HG02642 (cell line): ENCODE results near the gene TSHZ2.

ENCODE experiments used
- ATAC-seq: cut with Tn5 transposase; IDR thresholded peaks from one replicate; pipeline ENCODE4 v1.9.1; 2021; ENCODE audit warnings: mild to moderate bottlenecking; ENCODE audit not compliant: unreplicated experiment, poor library complexity

The TSHZ2 gene

DNA sequence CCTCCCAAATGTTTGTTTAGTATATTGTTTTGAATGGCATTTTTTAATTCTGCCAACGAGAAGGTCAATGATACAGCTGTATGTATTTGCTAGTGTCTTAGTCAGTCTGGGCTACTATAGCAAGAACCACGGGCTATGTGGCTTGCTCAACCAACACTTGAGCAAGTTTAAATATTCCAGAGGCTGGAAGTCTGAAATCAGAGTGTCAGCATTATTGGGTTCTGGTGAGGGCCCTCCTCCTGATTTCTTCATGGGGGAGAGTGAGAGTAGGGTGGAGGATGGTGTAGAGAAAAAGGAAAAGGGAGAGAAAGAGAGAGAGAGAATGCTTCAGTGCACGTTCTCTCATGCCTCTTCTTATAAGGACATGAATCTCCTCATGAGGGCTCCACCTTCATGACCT lies 144.6 kb downstream of the TSHZ2 start:
- no peak for ATAC-seq

DNA sequence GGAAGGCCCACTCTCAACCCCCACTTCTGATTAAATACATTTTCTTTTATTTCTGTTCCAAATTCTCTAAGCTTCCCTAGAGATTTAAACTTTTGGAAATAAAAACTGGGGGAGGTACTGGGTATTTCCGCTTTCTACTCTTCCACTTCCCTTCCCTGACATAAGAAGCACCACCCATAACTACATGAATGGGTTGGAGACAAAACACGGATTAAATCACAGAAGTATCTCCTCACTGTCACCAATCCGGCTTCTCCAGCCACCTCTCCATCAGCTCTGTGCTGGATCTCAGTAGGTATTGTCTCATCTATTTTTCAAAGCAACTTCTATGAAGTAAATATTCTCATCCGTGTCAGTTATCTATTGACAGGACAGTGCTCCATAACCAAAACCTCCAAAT lies 150.7 kb downstream of the TSHZ2 start:
- no peak for ATAC-seq

DNA sequence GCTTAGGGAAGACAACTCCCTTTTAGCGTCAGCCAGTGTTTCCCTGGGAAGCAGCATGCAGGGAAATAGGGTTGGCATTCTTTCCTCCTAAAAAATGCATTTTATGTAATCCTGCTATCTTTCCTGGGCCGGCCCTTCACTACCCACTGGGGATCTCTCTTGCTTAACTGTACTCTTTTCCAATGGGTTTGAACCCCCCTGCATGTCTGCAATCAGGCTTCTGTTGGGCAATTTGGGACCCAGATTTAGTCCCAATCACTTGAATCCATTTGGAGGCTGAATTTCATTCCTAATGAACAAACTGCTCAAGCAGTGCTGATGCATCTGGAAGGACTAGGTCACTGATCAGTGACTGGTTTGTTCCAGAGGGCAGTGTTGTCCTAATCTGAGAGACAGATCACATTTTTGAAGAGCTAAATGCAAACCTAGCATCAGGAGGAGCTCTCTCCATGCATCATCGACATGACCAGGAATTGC lies 152.0 kb downstream of the TSHZ2 start:
- ATAC-seq, result no peak

DNA sequence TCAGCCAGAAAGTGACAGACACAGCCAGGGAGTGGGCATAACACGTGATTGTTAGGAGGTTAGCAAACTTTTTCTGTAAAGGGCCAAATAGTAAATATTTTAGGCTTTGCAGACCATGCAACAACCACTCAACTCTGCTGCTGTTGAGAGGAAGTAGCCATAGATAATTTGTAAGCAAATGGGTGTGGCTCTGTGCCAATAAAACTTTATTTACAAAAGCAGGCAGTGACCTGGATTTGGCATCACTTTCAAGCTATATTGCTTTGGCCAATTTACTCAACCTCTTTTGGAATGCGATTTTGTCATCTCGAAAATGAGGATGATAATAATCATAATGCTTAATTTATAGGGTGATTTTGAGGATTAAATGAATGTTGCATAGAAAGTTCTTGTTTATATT lies 152.6 kb downstream of the TSHZ2 start:
- ATAC-seq, result no peak

DNA sequence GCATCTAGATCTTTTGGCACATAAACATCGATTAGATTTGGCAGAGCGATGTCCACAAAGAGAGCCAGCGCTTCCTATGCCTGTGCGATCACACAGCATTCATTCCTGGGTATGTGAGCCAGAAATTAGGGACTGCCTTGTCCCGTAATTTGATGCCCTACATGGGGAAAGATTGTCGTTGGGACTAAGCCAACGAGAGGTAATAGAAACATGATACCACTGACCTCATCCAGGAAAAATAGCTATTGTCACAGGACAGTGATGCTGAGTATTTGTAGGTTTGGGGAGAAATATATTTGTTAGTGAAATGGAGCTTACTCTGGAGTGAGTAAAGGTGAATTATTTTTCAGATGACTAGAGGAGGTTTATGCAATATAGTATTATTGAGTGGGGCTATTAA lies 154.0 kb downstream of the TSHZ2 start:
- no peak for ATAC-seq

DNA sequence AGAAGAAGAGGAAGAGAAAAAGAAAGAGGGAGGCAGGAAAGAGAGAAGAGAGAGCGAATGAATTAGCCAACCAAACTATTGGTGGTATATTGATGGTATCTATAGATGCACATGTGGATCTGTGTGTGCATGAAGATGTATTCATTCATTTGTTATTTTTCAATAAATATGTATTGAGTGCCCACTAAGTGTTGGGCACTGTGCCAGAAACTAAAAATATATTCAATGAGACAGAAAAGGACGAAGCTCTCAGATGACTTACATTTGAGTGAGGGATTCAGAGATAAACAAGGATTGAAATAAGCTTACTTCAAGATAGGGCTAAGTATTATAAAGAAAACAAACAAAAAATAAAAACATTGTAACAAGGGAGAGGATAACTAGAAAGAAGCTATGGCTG lies 154.9 kb downstream of the TSHZ2 start:
- ATAC-seq, result no peak

DNA sequence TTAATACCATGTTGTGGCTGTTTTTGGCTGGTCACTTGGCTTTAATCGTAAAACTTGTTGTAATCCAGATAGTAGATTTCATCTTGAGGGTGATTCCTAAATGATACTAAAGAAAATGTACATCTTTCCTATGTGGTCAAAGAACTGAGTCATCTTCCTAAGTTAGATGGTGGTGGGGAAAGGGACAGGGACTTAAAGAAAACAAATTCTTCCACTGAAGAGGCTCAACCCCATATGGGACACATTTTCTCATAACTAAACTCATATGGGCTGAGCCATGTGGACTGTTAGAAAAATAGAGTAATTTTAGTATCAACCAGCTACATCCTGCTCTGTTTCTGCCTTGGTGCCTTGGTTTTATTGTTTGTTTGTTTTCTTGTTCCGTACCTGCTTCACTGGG lies 155.8 kb downstream of the TSHZ2 start:
- ATAC-seq, result no peak

DNA sequence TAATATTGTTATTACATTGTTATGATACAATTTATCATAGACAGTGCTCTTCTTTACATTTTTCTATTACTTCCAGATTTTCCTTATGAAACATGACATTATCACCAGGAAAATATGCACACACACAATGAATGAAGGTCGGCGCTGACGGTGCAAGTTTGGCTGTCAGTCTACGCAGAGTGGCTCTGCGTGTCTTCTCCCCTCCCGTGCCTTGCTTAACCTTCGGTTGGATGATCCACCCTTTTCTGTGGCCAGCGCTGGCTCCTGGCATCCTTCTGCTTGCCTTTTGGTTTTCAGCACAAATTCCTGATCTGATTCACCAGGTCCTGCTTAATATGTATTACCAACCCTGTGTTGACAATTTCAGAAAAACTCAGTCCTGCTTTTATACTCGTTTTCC lies 157.4 kb downstream of the TSHZ2 start:
- ATAC-seq, result no peak

DNA sequence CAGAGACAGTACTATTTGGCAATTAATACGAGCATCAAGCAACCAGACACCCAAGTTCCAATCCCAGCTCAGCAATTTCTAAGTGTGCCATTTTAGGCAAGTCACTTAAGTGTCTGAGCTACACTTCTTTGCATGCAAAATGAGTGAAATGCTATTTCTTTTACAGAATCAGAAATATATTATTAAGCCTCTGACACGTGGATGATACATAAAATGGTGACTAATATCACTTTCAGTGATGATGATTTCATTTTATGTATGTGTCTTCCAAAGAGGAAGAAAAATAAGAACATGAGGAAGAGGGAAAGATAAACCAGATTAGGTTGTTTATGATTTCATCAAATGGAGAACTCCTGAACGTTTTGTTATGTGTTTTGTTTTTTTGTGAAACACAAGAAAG lies 158.6 kb downstream of the TSHZ2 start:
- ATAC-seq, result no peak

DNA sequence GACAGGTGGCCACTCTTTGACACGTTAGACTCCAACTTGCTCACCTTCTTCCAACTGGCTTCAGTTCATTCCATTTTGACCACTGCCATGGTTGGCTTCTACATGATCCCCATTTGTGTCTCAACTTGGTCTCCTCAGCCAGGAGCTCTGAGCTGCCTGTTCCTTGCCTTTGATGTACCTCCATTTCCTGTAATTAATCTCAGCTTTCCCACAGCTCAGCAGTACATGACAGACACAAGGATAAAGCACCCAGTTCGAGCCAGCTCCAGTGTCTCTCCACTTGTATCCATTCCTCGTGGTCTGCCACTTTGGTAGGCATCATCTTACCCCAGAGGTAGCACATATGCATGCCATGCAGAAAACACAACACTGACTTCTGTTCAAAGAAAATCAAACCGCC lies 161.0 kb downstream of the TSHZ2 start:
- no peak for ATAC-seq

DNA sequence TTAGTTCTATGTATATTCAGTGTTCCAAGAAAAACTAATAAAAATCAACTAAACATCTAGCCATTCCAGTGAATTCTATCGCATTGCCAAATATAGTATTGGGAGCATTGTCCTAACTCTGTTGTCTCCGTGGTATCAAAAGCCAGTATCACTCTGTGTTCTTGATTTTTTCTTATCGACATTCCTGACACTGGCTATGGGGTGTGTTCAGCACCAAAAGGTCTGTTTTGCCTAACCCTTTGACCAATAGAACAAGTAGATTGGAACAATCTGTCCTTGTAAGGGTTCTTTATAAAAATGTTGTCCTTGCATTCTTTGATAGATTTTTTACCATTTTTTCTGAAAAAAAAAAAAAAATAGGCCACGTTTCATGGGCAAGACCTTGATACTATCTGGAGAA lies 161.5 kb downstream of the TSHZ2 start:
- ATAC-seq, result no peak

DNA sequence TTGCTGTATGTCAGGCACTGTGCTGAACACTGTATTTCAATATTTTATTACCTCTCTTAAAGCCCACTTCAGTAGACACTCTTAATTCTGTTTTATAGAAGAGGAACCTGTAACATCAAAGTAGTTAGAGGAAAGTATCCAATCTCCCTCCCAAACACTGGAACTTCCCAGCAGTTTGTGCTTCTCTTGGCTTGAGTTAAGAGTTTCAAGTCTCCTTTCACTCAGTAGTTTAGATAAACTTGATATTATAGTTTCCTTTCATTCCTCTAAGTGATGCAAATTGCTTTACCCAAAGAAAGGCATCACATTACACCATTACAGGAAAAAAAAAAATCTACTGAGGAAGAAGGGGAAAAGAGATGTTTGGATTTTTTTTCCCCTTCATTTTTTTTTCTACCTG lies 164.3 kb downstream of the TSHZ2 start:
- no peak for ATAC-seq

DNA sequence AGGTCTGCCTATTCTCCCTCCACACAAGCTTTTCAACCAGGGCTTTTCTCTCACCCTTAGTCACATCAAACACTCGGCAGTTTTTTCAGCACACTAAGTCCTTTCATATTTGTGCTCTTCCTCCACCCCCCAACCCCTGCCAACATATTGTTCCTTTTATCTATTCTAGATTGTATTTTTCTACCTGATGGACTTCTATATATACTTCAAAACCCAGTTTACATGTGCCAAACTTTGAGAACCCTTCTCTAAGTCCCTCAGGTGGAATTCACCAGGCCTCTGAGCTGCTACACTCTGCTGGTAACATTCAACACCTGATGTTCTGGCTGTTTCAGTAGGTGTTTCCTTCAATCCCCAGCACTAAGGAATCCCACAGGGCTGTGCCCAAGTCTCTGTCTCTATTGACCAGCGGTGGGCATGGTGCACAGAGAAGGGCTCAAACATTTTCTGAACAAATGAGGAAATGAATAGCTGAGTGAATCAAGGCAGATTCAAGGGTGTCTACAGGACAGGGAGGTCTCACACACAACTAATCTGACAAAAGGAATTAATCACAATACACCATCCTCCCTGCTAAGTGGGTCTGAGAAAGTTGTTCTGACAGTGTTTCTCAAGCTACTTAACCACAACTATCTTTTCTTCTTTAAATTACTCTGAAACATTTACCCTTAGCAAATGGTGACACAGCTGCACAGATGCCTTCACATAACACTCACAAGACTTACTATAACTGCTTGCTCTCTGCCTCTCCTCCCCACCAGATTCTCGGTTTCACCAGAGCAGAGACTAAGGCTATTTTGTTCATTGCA lies 166.5 kb downstream of the TSHZ2 start:
- peak; percentile 93 for ATAC-seq

DNA sequence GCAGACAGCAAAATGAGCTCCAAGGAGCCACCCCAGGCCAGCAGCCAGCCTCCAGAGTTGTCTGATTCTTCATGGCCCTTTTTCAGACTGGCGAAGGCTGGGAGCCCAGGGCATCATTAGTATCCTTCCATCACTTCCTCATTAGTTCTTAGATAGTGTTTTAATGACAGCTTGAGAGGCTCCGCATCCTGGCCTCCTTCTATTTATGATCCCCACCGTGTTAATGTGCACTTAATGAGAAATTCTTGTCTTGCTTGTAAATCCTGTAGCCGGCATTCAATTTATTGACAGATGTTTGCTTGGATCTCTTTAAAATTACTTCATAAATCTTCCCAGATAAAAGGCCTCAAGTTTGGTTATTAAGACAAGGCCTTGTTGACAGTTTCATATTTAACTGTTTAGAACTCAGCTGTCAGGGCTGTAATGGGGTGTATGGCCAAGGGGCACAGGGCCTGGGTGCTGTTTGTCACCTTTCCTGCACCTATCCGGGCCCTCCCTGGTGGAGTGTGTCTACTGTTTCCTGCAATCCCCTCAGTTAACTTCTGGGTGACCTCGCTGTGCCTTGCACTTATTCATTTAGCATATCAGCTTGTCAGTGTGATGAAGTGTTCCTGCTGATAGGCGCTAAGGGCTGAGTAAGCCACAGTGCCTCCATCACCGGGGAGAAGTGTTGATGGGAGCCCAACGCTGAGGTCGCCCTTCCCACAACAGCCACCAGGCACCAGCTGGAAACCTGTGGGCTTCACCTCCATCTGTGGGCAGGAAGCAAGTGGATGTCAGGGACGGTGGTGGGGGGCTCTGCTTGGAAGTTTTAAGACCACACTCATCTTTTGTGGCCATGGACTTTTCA lies 169.3 kb downstream of the TSHZ2 start:
- ATAC-seq, result no peak

DNA sequence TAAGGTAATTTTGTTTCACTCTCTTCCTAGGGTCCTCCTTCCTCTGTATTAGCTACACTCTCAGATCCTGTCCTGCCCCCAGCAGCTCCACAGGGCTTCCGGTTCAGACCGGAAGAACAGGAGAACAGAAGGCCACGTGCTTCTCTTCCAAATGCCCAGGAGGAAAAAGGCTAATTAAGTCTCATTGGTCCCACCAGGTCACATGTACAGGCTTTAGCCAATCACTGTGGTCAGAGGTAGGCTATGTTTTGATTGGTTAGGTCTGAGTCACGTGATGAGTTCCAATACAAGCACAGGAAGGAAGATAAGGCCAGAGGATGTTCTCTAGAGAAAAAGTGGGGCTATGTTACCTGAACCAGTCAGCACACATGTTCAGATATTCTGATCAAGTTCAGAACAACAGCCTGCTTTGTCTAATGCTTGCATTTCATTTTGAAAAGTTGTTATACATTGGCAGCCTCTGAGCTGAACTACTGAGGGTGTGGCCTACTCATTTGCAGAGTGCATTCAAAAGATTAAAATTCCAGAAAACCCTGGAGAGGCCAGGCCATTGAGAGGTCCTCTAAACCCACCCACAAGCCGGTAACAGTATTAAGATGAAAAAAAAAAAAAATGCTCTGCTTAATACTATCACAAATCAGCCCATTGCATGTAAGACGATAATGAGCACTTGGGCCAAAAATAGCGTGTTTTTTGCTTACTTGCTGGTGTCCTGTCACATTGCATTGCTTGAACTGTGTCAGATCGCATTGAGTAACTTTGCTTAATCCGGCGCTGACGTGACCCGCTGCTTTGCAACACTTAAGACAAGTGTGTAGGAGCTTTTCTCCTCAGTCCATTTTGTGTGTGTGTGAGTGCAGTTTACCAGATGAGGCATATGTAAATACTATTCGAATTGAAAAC lies 170.3 kb downstream of the TSHZ2 start:
- ATAC-seq, result no peak

DNA sequence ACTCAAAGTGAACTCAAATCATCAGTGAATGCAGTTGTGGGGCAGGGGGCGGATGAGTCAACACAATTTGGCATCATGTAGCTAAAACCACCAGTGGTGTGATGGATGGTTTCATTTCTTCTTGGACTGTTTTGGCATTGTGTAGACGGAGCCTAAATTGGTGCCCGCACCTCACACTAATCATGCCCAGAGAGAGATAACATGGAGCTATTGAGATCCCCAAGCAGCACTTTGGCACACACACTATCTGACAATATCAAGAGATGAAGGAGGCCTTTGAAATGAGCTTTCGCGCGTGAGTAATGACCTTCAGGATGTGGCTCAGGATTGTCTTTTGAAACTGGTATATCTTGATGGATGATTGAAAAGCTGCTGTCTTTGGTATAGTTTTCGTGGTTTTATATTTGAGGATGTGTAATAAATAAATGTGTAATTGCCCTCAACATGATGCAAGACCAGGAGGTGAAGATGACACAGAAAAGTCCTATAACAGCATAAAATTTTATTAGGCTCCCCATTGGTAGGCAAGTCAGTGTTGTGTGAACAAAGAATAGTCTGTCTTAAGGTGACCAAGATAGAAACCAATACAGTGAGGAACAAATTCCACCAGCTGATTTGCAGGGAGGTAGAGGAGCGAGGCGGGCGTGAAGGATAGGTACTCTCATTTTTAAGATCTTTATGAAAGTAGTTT lies 174.2 kb downstream of the TSHZ2 start:
- no peak for ATAC-seq

DNA sequence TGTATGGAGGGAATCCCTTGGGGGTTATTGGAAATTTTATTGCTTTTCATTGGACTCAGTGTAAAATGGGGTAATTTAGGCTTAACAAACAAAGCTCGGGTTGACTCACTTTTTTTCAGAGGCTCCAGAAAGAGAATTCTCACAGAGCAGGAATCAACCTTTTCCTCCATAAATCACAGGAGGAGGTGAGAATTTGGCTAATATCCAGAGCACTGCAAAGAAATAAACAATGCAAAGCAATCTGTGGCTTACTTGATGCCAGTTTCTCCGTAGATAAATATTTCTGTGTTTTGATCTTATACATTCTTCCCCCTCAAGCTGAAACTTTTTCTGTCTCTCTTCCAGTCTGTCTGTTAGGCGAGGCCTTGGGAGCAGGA lies 176.6 kb downstream of the TSHZ2 start:
- ATAC-seq, result no peak

DNA sequence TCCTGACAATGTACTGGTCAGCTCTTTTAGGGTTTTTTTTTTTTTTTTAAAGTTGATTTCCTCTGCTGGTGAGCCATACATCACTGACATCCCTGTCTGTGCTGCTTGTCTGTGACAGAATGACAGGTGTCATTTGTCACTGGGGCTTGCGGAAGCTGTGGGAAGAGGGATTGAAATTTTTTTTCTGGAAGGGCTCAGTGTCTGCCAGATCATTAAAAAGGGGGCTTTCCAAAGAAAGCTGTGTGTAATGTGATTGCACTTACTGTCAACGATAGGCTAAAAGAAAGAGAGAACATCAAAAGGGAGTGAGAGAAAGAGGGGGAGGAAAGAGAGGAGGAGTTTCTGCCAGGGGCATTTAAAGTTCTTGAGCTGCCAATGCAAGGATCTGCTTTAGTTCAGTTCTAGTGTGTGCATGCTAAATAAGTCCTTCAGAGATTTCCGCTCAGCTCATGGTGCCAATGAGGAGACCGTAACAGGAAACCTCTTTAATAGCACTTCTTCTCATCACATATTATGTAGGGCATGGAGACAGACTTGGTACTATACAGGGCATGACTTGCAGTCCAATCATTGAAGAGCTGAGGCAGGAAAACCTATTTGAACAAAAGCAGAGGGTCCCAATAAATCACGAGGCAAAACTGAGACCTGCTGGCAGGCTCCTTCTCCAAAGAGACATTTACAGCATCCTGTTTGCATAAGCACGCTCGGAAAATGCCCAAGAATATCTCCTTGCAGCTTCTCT lies 177.2 kb downstream of the TSHZ2 start:
- ATAC-seq, result no peak

DNA sequence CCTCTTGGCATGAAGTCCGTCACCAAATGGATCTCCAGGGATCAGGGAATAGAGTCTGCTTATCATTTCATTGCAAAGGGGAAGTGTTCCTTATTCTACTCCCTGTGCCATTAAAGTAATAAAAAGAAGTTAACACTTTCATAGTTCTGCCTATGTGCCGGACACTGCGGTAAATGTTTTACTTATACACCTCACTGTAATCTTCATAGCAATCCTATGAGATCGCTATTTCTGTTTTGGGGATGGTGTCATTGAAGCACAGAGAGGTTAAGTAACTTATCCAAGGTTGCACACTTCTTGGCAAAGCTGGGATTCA lies 177.7 kb downstream of the TSHZ2 start:
- no peak for ATAC-seq

DNA sequence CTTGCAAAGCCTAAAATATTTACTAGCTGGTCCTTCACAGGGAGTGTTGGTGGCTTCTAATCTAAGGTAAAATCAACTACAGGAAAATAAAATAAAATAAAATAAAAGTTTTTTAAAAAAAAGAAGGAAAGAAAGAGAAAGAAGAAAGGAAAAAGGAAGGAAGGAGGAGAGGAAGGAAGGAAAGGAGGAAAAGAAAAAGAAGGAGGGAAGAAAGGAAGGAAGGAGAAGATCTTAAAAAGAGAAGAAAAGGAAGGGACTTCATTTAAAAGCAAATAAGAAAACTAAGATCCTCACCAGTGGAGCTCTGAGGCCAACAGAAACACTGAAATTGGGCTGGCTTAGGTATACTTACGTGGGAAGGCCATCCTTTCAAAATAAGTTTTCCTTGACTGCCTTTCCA lies 178.4 kb downstream of the TSHZ2 start:
- ATAC-seq, result no peak
